GM19043 (cell line): ENCODE measurements around the gene SLC10A4.
"Not testable (repeated sequence)": the region's sequence is repeated elsewhere in the genome, so short reads cannot be mapped to it uniquely, and the experiment has no call there.

Experiments used
- ATAC-seq: cut with Tn5 transposase; IDR thresholded peaks from one replicate; pipeline ENCODE4 v1.9.1; 2021; ENCODE audit warnings: low read depth; ENCODE audit not compliant: unreplicated experiment

The SLC10A4 gene, protein sequence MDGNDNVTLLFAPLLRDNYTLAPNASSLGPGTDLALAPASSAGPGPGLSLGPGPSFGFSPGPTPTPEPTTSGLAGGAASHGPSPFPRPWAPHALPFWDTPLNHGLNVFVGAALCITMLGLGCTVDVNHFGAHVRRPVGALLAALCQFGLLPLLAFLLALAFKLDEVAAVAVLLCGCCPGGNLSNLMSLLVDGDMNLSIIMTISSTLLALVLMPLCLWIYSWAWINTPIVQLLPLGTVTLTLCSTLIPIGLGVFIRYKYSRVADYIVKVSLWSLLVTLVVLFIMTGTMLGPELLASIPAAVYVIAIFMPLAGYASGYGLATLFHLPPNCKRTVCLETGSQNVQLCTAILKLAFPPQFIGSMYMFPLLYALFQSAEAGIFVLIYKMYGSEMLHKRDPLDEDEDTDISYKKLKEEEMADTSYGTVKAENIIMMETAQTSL

DNA sequence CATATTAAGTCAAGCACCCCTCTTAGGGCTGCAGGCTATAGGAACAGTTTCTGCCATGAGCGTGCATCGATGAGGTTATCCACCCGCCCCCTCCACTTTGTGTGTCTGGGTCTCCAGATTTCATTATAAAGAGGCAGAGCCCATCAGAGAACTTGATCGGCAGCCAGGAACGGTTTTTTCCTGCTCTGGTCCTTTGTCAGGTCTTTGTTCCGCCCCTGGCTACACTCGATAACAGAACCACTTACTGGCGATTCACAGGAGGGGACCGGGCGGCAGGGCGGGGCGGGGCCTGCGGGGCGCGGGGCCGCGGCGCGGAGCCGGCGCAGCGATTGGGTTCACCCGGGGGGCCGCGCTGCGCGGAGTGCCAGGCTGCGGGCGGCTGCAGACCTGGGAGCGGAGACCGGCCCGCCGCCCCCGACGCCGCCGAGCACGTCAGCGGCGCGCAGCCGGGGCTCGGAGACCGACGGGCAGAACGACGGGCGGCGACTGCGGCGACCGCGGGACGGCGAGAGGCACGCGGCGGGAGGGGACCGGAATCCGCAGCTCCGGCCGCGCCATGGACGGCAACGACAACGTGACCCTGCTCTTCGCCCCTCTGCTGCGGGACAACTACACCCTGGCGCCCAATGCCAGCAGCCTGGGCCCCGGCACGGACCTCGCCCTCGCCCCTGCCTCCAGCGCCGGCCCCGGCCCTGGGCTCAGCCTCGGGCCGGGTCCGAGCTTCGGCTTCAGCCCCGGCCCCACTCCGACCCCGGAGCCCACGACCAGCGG, at the start of gene SLC10A4:
SLC10A4 (plus strand) TSS at position 338 of the 771 bp plus-strand sequence; CDS start at position 557, 219 bp downstream.
- ATAC-seq = no peak

DNA sequence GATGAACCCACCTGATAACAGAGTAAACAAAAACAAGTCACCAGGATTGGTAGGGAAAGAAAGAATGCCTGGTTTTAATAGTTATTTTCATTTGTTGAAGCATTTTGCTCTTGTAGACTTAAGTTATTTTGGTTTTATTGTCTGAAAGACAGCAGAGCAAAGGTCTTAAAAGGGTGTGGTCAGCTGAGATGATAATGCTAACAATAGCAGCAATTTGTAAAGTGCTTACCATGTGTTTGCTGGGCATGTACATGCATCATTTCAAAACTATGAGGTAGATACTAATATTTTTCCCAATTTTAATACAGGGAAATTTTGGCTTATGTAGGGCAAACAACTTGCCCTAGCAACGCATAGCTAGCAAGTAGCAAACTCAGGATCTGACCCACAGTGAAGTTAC, 46.8 kb upstream of the SLC10A4 start:
- ATAC-seq = no peak

GRCh38 chr4:48439988-48440387, 43.2 kb upstream of the SLC10A4 start:
- ATAC-seq = no peak

GRCh38 chr4:48440914-48441313, 42.2 kb upstream of the SLC10A4 start:
- ATAC-seq = not testable (repeated sequence)

DNA sequence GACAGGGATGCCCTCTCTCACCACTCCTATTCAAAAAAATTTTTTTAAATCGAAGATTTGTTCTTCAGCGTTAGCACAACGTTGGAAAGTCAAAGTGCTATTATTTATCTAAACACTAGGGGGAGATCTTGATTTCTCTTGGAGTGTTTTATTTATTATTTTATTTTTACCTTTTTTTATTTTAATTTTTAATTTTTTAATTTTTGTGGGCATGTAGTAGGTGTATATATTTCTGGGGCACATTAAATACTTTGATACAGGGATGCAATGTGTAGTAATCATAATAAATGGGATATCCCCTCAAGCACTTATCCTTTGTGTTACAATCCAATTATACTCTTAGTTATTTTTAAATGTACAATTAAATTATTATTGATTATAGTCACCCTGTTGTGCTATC, 37.4 kb upstream of the SLC10A4 start:
- no peak for ATAC-seq

- no peak for ATAC-seq
Measured at GRCh38 chr4:48446642-48447041, 36.5 kb upstream of the SLC10A4 start.

DNA sequence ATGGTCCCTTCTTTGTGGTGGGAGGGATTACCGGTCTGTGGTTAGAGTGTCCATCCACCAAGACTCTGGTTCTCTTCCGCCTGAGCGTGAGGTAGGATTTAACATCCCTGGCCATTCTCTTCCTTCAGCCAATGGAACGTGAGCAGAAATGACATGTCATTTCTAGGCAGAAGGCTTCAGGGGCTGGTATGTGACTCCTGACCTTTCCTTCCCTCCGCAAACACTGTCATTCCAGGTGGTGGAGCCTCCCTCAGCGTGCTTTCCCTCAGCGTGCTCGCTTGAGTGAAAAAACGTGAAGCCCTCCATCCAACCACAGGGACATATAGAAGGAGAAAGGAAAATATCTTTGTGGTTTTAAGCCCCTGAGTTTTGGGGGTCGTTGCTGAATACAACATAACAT, 34.0 kb upstream of the SLC10A4 start:
- ATAC-seq = no peak

GRCh38 chr4:48450740-48451139, 32.4 kb upstream of the SLC10A4 start:
- ATAC-seq = no peak

- not testable (repeated sequence) for ATAC-seq
Measured at GRCh38 chr4:48451656-48452055, 31.5 kb upstream of the SLC10A4 start.

DNA sequence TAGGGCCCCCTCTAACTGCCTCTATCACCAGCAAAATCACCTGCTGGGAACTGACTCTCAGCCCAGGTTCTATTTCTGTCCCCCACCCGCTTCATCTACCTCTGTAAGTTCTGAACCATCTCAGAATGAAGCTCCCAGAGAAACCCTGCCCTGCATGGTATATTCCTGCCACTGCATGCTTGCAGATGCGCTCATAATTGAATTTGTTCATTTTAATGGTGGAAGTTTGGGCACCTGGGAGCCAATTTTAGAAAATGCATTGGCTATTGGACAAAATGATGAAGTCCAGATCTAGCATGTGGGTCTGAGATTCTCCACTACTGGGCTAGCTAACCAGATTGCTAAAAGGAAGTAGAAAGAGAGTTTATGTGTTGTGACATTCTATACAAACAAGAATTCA, 28.6 kb upstream of the SLC10A4 start:
- no peak for ATAC-seq

GRCh38 chr4:48461000-48461399, 22.1 kb upstream of the SLC10A4 start:
- no peak for ATAC-seq

GRCh38 chr4:48462363-48462762, 20.8 kb upstream of the SLC10A4 start:
- ATAC-seq = no peak

GRCh38 chr4:48467442-48467841, 15.7 kb upstream of the SLC10A4 start:
- ATAC-seq = no peak

- no peak for ATAC-seq
Measured at GRCh38 chr4:48467891-48468290, 15.3 kb upstream of the SLC10A4 start.

GRCh38 chr4:48470137-48470536, 13.0 kb upstream of the SLC10A4 start:
- ATAC-seq = no peak

DNA sequence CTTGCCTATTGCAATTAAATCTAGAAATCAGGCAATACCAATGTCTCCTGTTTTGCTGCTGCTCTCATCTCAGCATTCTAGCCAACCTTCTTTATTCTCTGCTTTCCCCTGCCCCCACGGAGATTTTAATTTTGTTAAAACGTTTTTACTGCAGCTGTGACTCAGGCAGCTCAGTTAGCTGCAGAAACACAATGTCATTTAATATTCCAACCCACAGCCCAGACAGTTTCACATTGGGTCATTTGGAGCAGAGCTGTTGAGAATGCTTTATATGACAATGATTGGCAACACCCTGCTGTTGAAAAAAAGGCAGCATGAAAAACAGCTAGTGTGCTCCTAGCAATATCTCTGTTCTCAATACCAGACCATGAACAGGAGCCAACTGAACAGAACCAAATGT, 12.6 kb upstream of the SLC10A4 start:
- no peak for ATAC-seq

- ATAC-seq = no peak
Measured at GRCh38 chr4:48472794-48473193, 10.3 kb upstream of the SLC10A4 start.

DNA sequence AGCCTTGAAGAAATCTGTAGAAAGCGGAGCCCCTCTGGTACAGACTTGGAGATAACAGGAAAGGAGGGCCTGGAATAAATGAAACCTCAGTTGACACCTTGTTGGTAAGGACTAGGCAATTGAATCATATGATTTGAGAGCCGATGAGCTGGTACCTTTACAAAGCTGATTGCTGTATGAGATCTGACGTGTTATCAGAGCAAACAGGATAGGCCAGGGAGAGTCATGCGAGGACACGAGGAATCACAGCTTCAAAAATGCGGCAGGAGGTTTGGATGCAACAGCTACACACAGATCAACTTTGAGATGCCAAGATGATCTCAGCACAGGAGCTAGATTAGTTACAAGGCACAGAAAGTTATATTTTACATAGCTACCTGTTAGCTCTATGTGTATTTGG, 7.4 kb upstream of the SLC10A4 start:
- ATAC-seq = no peak

- ATAC-seq = no peak
Measured at GRCh38 chr4:48478273-48478672, 4.9 kb upstream of the SLC10A4 start.

GRCh38 chr4:48481581-48481980, 1.6 kb upstream of the SLC10A4 start:
- ATAC-seq = no peak

GRCh38 chr4:48483777-48484493, 792 bp downstream of the SLC10A4 start:
- ATAC-seq = no peak
